GM18873 (cell line): Measurements from ENCODE around the gene EN1.

ENCODE experiments used
- ATAC-seq: cut with Tn5 transposase; IDR thresholded peaks from one replicate; pipeline ENCODE4 v1.9.1; 2021; ENCODE audit warnings: mild to moderate bottlenecking, moderate library complexity, moderate number of reproducible peaks; ENCODE audit not compliant: unreplicated experiment, low FRiP score

Gene EN1

GRCh38 chr2:118846953-118847761, at the start of gene EN1:
Gene EN1, minus strand, starts transcription at chr2:118847648. Its CDS starts 481 bp downstream, at chr2:118847167.
- ATAC-seq, result no peak

- ATAC-seq, result no peak
These were observed 45.7 kb upstream of the EN1 start for GRCh38 chr2:118893100-118893499.

GRCh38 chr2:118889995-118890394, 42.5 kb upstream of the EN1 start:
- ATAC-seq, result no peak

- ATAC-seq, result no peak
These were observed 36.3 kb upstream of the EN1 start for GRCh38 chr2:118883792-118884191.

- ATAC-seq, result peak; percentile 69
These were observed 35.4 kb upstream of the EN1 start for GRCh38 chr2:118882693-118883336.

GRCh38 chr2:118881490-118882129, 34.2 kb upstream of the EN1 start:
- peak; percentile 91 for ATAC-seq

- no peak for ATAC-seq
These were observed 33.1 kb upstream of the EN1 start for GRCh38 chr2:118880501-118880900.

GRCh38 chr2:118878531-118879149, 31.2 kb upstream of the EN1 start:
- ATAC-seq, result no peak

GRCh38 chr2:118875318-118875717, 27.9 kb upstream of the EN1 start:
- no peak for ATAC-seq

- ATAC-seq, result no peak
These were observed 26.9 kb upstream of the EN1 start for GRCh38 chr2:118874324-118874723.

- peak; percentile 83 for ATAC-seq
These were observed 17.7 kb upstream of the EN1 start for GRCh38 chr2:118865106-118865505.

GRCh38 chr2:118864207-118864606, 16.8 kb upstream of the EN1 start:
- ATAC-seq, result no peak

- no peak for ATAC-seq
These were observed 14.3 kb upstream of the EN1 start for GRCh38 chr2:118861731-118862130.

- ATAC-seq, result no peak
These were observed 13.8 kb upstream of the EN1 start for GRCh38 chr2:118861242-118861641.

GRCh38 chr2:118860506-118860905, 13.1 kb upstream of the EN1 start:
- ATAC-seq, result no peak

- no peak for ATAC-seq
These were observed 11.8 kb upstream of the EN1 start for GRCh38 chr2:118859157-118859770.

GRCh38 chr2:118858485-118859156, 11.2 kb upstream of the EN1 start:
- ATAC-seq, result no peak

- no peak for ATAC-seq
These were observed 10.4 kb upstream of the EN1 start for GRCh38 chr2:118857677-118858484.

GRCh38 chr2:118856978-118857676, 9.7 kb upstream of the EN1 start:
- no peak for ATAC-seq
